Renal cortex interstitium (tissue), 11 donors: Measurements from ENCODE around the gene RAPGEF1. TPM values are rescaled to one million over a fixed set of nuclear protein-coding genes. Genes with fewer than 3 reads are reported as not detected.
A peak's percentile ranks its signal among the peaks of the same experiment; 100 is the strongest.
"Not testable (repeated sequence)": the region's sequence is repeated elsewhere in the genome, so short reads cannot be mapped to it uniquely, and the experiment has no call there.

Experiments
- DNase-seq, 11 donors: peaks; one replicate each; pipeline ENCODE4 v3.0.0-alpha.2; 2013; ENCODE audit warnings: low read depth in 9 of 11, low spot score in 4 of 11; ENCODE audit errors: extremely low read depth in 1 of 11
- polyA plus RNA-seq, 3 donors: library from polyadenylated mRNA; unstranded; fragments of 120-200 nt; gene quantifications; one replicate each; pipeline ENCODE4 v1.2.1, GENCODE V29; 2013; ENCODE audit not compliant: insufficient read length in 3 of 3

RAPGEF1 gene
- polyA plus RNA-seq, 3 donors: 39.7 to 44.1 (median 40.3) TPM

DNA sequence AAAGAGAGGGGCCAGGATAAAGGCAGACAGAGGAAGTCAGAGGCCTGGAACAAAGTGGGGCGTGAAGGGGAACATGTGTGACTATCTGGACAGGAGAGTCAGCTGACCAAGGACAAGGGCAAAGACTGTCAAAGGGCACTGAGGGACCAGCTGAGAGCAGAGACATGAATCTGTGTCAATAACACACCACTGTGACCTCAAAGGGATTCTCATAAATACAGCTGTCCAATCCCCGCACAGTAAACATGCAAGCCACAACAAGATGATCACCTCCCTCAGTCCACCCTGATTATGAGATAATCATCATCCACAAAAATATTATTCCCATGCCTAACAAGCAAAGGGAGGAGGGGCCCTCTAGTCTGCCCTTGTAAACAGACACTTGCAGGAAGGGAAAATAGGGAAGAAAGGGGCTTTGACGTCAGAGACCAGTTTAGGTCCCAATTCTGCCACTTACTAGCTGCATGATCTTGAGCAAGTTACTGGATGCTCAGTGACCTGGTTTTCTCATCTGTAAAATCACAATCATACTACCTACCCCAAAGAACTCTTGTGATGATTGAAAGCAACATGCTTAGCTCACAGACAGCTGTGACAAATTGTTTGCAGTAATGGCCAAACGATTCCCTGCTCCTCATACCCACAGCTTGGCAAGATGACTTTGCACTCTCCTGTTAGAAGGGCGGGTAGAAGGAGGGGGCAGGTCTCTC lies 41.8 kb downstream of the RAPGEF1 start:
- no peak for DNase-seq

DNA sequence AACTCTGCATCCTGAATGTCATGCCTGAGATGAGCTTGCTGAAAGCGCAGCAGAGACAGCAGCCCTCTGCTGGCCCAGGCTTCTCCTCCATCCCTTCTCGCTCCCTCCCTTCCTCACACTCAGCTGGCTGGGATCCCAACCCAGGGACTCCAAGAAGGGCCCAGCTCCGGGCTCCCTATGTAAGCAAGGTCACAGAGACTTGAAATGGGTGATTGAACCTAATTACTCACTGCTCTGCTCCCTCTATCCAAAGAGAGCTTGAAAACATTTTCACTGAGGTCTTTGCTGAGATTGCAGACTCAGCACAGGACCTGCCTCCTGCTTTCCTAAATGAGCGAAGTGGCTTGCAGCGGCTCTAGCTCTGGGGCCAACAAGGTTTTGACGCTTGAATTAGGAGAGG lies 42.8 kb downstream of the RAPGEF1 start:
- DNase-seq: peak in 8 of 11 donors; percentile 49 to 84 (median 63)

DNA sequence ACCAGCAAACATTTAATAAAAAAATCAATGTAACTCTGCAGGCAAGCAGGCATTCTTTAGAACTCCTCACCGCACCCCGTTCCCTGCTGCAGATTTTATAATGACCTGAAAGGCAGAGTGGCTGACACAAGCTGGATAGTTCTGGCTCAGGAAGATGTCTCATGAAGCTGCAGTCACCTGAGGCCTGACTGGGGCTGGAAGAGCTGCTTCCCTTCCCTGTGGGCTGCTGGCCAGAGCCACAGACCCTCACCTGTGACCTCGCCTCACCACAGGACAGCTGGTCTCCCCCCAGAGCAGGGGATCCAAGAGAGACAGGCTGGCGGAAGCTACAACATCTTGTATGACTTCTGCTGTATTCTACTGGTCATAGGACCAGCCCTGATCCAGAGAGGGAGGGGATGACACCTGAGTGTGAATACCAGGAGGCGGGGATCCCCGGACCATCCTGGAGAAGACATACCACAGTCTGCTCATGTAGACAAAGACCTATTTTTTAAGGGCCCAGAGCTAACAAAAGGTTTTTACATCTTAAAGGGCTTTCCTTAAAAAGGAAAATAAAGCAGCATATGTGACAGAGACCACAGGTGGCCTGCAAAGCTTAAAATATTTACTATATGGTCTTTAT lies 43.9 kb downstream of the RAPGEF1 start:
- no peak for DNase-seq

DNA sequence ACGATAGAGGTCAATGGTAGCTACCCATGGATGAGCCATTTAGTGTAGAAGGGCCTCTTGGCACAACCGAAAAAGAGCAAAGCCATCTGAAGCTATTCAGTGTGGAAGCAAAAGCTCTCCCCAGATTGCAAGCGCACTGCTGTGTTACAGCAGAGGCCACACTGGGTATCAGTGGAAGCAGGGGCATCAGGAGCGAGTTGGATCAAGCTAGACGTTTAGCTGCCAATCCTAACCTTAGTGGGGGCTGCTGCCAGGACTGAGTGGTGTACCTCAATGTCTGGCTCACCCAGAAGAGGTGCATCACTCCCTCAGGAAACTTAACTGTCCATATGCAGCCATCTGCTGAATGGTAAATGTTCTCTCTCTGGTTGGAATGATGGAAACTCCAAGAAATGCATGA lies 44.5 kb downstream of the RAPGEF1 start:
- DNase-seq: no peak

DNA sequence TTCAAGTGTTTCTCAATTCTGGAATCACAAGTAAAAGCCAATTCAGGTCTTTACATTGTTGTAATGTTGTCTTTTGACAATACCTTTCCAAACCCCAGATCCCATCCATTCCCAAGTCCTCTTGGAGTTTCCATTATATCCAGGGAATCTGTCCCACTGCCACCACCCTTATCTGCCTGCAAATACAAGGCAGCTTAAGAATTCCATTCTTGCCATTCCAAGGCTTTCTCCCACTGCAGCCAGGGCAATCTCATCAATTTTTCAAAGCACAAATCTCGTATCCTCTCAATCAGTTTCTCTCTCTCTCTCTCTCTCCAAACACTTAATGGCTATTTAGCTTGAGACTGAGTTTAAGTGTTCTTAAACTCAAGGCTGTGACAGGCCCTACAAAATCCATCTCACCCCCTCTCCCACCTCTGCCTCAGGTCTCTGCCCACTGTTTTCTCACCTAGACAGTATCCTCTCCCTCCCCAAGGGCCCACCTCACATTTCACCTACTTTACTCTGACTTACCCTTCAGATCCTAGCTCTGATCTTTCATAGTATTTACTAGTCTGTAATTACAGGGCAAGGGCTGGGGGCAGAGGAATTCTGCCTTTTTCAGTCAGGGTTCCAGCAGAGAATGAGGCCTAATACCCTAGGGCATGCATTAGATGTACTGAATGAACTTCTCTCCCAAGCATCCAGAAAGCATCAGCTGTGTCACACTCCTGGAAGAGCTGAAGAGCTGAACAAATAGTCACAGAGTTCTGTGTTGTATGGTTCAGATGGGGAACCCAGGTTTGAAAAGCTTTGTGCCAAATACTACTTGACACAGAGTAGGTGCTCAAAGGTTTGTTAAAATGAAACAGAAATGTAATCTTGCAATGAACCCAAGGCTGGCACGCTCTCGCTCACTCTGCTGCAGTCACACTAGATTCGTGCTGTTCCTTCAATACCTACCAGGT lies 46.0 kb downstream of the RAPGEF1 start:
- DNase-seq: no peak

DNA sequence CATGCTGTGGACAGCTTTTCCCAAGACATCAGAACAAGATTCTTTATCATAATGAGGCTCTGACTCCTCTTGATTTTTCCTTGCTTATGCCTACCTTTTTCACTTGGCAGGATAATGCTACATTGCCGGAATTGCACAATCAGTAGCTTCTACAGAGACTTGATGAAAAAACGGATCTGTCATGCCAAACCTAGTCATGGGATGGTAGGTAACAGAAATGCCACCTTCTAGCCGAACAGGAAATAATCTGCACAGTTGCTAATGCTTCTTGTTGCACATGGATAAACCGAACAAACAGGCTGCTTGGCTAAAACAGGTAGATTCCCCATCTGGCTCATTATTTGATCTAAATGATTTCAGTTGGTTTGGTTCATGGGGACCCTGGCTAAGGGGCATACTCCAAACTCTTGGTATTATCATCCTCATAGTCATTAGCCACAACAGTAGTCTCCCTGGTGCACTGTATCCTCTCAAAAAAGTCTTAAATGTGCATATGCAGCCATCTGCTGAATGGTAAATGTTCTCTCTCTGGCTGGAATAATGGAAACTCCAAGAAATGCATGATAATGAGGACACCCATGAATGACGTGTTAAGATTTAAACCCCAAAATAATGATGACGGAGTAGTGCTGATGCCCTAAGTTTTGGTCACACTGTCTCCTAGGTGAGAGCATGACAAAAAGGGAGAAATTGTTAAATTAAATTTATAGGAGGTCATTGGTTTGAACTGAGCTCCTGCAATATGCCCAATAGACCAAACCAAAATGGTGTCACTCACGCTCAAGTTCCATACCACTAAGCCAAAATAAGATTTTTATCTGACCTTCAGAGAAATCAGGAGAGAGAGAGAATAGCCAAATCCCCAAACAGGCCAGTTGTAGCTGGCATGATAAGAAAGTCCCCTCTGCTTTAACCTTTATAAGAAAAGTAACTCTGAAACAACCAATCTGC lies 47.0 kb downstream of the RAPGEF1 start:
- no peak for DNase-seq

DNA sequence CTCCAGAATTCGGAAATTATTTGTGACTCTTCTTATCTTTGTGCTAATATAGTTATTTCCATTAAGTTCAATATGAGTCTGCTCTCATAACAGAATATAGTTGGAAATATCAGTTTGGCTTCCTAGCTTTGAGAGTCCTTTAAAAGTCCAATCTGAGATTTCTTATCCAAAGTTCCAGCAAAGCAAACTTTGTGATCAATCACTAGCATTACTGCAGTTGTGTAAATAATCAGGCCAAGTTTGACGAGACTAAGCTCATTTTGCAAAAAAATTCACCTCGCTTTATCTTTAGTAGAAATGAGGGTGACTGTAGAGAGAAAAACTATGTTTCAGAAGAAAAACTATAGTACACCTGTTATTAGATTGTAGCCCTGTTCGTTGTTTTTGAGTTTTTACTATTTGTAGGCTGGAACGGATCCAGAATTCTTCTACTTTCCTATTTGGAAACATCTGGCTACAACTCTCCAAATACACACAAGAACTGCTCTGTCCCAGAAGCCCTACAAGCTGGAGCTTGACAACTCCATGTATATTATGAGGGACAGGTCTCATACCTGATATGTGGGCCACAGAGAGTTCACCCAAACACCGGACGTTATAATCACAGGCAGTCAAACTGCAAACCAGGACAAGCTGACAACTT lies 47.8 kb downstream of the RAPGEF1 start:
- no peak for DNase-seq

DNA sequence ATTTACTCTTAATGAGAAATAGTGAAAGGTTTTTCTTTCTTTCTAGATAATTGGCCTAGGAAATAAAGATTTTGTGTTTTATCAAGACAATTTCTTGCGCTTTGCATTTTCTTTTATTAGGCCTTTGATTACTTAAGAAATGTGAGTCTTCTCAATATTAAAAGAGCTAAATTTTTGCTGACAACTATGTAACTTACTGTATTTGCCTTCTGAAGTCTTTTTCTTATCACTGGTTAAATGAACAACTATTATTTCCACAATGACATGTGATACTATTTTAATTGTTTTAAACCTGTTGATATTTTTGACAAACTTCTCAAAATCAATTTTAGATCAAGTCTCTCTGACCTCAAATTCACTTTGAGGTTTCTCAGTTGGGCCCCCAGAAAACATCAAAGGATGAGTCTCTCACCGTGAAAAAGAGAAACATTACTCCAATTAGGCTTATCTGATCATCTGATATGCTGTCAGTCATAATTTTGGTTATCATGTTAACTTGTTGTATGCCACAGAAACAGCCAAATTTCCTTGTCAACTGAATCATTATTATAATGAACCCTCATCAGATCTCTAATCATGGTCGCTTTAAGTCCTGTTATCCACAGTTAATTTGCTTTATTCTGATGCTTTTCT lies 48.8 kb downstream of the RAPGEF1 start:
- DNase-seq: no peak

DNA sequence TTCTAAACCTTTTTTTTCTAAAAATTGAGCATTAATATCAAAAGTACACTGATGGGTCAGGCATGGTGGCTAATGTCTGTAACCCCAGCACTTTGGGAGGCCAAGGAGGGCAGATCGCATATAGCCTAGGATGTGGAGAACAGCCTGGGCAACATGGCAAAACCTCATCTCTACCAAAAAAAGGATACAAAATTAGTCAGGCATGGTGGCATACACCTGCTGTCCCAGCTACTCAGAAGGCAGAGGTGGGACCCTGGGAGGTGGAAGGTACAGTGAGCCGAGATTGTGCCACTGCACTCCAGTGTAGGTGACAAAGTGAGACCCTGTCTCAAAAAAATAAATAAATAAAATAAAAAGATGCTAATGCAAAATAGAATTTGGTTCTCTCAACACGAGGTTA lies 49.4 kb downstream of the RAPGEF1 start:
- no peak for DNase-seq

DNA sequence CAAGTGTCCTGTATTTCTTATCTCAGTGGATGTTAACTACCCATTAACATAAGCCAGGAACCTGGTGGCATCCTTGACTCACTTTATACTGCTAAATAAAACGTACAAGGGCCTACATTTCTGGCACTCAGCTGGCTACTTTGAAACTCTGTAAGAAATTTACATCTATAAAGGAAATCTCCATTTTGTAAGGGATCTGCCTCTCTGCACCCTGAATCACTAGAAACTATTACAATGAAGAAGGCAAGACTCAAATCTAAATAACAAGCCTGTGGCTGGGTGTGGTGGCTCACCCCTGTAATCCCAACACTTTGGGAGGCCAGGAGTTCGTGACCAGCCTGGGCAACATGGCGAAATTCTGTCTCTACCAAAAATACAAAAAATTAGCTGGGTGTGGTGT lies 51.5 kb downstream of the RAPGEF1 start:
- no peak for DNase-seq

DNA sequence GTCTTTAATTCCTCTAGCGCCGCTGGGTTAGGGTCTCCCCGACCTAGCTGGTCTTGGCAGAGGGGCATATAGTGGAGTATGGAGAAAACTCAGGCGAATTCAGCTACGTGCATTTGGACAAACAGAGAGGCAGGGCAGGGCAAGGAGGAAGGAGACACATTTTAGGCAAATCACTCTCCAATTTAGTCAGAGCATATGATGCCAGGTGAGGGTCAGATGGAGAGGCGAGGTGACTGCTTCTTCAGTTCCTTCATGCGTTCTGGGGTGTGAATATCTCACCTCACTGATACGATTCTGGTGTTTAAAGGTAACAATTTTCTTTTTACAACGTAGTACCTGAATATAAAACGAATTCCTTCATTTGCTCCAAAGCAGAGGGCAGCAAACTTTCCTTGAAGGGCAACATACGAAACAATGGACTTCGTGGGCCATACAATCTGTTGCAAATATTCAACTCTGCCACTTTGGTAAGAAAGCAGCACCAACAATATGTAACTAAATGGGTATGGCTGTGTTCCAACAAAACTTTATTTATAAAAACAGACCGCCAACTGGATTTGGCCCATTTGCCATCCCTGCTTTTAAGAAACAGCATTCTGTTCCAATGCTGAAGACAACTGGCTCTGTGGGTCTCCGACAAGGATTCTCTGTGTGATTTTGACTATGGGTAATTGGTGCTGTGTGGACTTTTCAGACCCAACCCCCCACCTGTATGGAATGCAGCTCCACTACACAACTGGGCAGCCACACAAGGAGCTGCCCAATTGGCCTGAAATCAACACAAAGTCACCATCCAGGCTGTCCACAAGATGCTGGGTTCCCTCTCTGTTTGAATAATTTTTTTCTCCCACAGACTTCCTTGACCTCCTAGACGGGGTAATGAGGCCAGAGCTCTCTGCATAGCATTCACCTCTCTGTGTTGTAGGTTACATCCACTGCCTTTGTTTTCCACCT lies 53.8 kb downstream of the RAPGEF1 start:
- DNase-seq: no peak

DNA sequence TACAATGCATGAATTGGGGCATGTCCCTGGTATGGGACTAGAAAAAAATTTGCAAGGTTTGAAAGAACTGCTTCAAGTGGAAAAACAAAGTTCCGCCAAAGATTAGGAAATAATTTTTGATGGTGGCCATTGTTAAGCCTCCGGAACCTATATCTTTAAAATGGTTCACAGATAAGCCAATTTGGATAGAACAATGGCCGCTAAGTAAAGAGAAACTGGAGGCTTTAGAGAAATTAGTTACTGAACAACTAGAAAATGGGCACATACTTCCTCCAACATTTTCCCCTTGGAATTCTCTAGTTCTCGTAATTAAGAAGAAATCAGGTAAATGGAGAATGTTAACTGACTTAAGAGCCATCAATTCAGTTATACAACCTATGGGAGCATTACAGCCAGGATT lies 56.8 kb downstream of the RAPGEF1 start:
- DNase-seq: not testable (repeated sequence)

DNA sequence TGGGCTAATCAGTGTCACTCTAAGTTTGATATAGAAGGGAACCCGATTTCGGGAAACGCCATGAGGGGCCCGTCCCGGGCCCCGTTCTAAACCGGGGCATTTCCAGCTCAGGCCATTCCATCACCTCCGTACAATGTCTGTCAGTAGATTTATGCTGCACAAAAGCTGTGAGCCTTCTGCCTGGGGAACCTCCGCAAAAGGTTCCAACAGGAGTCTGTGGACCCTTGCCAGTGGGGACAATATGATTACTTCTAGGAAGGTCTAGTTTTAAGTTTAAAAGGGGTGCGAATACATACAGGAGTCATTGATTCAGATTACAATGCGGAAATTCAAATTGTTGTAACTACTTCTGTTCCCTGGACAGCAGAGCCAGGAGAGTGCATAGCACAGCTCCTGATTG lies 57.6 kb downstream of the RAPGEF1 start:
- no peak for DNase-seq

DNA sequence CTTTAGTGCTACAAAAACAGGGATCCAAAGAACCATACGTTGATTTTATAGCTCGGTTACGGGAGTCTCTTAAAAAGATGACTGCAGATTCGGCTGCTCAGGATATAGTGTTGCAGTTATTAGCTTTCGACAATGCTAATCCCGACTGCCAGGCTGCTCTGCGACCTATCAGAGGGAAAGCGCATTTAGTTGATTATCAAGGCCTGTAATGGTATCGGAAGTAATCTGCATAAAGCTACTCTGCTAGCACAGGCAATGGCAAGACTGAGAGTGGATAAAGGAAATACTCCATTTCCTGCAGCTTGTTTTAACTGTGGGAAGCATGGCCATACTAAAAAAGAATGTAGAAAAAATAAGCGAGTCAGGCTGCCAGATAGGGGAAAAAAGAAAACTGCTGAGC lies 58.0 kb downstream of the RAPGEF1 start:
- not testable (repeated sequence) for DNase-seq

DNA sequence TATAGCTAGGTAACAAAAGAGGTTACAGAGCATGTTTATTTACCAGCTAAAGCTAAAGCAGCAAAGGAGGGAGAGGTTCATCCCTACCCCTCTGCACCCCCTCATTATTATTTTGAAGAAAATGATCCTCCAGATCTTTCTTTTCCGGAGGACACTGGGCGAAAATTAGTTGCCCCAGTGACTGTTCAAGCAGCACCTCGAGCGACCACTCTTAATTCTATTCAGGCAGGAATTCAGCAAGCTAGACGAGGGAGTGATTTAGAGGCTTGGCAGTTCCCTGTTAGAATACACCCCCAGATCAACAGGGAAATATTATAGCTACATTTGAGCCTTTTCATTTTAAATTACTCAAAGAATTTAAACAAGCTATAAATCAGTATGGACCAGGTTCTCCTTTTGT lies 58.8 kb downstream of the RAPGEF1 start:
- DNase-seq: not testable (repeated sequence)

DNA sequence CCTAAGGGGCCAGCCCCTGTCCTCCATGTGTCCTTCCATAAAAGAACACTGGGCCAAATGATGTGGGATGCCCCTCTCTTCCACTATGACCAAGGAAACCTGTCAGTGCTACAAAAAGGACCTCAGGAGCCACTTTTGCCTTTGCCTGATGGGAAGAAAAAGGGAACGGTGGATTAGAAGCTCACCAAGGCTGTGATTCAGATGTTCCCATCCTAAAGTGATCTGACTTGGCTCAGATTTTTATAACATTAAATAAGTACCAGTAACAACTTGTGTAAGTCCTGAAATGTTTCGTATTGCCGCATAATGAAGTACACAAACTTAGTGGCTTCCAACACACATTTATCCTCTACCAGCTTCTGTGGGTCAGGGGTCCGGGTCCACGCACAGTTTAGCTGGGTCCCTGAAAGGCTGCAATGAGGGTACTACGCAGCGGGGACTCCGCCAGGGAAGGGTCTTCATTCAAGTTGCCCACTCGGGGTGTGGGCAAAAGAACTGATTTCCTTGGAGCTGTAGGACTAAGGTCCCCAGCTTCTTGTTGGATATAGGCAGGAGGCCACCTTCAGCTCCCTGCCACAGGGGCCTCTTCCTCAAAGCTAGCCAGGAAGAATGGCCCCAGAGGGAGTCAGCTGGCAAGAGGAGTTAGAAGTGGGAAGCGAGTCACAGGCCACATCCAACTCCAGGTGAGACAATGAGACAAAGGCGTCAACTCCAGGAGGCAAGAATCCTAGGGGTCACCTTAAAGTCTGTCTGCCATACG lies 60.4 kb downstream of the RAPGEF1 start:
- DNase-seq: no peak
